Kidney epithelial cell (primary cell): ENCODE results near the gene DUSP6. TPM values are rescaled to one million over a fixed set of nuclear protein-coding genes. Genes with fewer than 3 reads are reported as not detected.
A peak's percentile ranks its signal among the peaks of the same experiment; 100 is the strongest.

Source experiments
- DNase-seq: peaks from one replicate; pipeline ENCODE4 v3.0.0-alpha.2; 2010; ENCODE audit warnings: low read depth
- H3K27me3 ChIP-seq: 2 replicates; pipeline ENCODE4 v1.6.0; 2011; ENCODE audit warnings: low read length; ENCODE audit not compliant: control insufficient read depth, insufficient read depth
- H3K36me3 ChIP-seq: 2 replicates; pipeline ENCODE4 v1.5.1; 2011; ENCODE audit warnings: low read length; ENCODE audit not compliant: control insufficient read depth, insufficient read depth
- H3K4me3 ChIP-seq: 2 replicates; pipeline ENCODE4 v1.5.1; 2011; ENCODE audit warnings: low read depth, mild to moderate bottlenecking, control low read depth, low read length
- CTCF ChIP-seq: IDR thresholded peaks from 2 replicates; pipeline ENCODE4 v1.5.1; 2011; ENCODE audit warnings: mild to moderate bottlenecking, moderate library complexity, low read length, control low read depth, inconsistent platforms; ENCODE audit not compliant: insufficient read depth, poor library complexity, severe bottlenecking
- total RNA-seq: library from RNA; depleted of rRNA; stranded (reverse); fragments of >200 nt; gene quantifications from 2 replicates; pipeline ENCODE4 v1.2.3, GENCODE V29; 2015

The DUSP6 gene
- total RNA-seq, 1 donor from 2014 or later = 43.1 TPM

GRCh38 chr12:89356069-89356665 lies 3.9 kb upstream of the DUSP6 start:
- no peak for TF ChIP-seq CTCF
- no peaks in the 10 kb centered on the region for H3K36me3 ChIP-seq
- H3K4me3 ChIP-seq = no peak overlapping the region
- no peak for DNase-seq
- no peaks in the 10 kb centered on the region for H3K27me3 ChIP-seq

DNA sequence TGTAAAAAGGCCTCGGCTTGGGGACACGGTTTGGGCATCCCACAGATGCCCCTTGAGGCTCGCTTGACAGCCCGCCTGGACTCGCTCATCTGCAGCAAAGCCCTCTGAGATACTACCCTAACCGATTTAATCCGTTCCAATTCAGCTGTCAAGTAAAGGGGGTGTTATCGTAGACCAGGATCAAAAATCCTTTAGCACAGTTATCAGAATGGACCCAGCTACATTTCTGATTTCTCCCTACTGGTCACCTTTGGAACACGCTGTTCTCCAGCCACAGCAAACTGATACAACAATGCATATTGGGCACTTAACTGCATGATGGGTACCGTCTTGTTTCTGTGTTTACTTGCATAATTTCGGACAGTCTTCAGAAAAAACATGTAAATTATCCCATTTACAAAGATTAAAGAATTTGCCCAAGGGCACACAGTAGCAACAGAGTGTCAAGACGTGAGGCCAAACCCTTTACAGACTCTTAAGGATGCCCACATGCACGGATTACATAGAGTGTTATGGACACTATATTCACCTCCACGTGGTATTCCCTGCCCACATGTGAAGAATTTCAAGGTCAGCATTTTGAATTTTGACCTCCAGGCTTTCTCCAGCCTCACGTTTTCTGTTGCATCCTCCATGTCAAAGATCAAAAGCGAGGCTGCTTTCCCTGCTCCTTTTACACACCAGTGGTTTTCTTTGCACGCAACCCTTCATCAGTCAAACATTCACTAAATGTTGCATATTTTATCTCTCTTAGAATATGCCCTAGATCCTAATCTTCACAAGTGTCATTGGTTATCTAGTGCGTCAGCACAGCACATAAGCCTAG lies 3.2 kb upstream of the DUSP6 start:
- Histone ChIP-seq H3K4me3 (peak overlapping the region; percentile 84), H3K36me3 (no peaks in the 10 kb centered on the region), H3K27me3 (no peaks in the 10 kb centered on the region)
- DNase-seq = no peak
- peak; percentile 17 for TF ChIP-seq CTCF

- Histone ChIP-seq H3K36me3 (no peaks in the 10 kb centered on the region), H3K4me3 (peak overlapping the region; percentile 84), H3K27me3 (no peaks in the 10 kb centered on the region)
- DNase-seq = no peak
- no peak for TF ChIP-seq CTCF
Measured at GRCh38 chr12:89354612-89355067, 2.3 kb upstream of the DUSP6 start.

GRCh38 chr12:89353823-89354611 lies 1.7 kb upstream of the DUSP6 start:
- no peak for DNase-seq
- H3K27me3 ChIP-seq = no peaks in the 10 kb centered on the region
- peak overlapping the region; percentile 84 for H3K4me3 ChIP-seq
- TF ChIP-seq CTCF = no peak
- peaks cover 2% of the 10 kb centered on the region for H3K36me3 ChIP-seq

DNA sequence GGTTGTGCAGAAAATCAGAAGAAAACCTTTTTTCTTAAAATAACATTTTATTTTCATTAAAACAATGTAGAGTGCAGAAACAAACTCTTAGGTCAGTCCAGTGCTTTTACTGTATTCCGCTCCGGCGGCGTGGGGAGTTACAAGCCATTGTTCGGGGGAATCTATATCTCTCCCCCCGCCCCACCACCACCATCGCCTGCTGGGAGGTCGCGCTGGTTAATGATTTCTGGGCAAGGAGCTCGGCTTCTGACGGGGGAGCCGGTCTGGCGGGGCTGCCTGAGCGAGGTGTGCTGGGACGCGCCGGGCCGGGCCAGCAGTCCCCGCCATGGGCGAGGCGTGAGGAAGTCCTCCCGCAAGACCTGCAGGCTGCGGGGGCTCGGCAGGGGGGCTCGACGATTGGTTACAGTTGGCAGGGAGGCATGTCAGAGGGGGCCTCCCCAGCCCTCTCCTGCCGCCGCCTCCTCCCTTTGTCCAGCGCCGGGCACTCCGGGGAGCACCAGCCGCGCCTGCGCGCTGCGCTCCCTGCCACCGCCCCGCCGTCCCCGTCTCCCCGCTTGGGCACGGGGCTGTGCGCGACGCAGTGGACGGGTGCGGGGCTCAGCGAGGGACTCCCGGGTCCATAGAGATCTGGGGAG lies 1.0 kb upstream of the DUSP6 start:
- H3K36me3 ChIP-seq = peaks cover 3% of the 10 kb centered on the region
- H3K4me3 ChIP-seq = peak overlapping the region; percentile 84
- H3K27me3 ChIP-seq = no peaks in the 10 kb centered on the region
- no peak for TF ChIP-seq CTCF
- peak; percentile 61 for DNase-seq
